HepG2 (cell line): Measurements from ENCODE around the gene DENND10. TPM values are rescaled to one million over a fixed set of nuclear protein-coding genes. Genes with fewer than 3 reads are reported as not detected.
"Not testable (repeated sequence)": the region's sequence is repeated elsewhere in the genome, so short reads cannot be mapped to it uniquely, and the experiment has no call there.

Experiments used
- ATAC-seq: fragments of 200-7000 bp; cut with Tn5 transposase; 3 replicates; pipeline ENCODE4 v1.9.1; 2020; ENCODE audit warnings: mild to moderate bottlenecking, moderate library complexity
- BruUV-seq: library from RNA; stranded (reverse); fragments of 400-500 nt; replicated peaks from 2 replicates; lab custom pipeline; 2021; lab: Mats Ljungman, UMichigan
- CTCF ChIA-PET: fragments of 300-600 bp; formaldehyde crosslinking; extraction: SDS; loops from one replicate; lab custom pipeline; 2021; ENCODE audit warnings: low total read pairs, inconsistent platforms, low intra/inter-chr PET ratio; lab: Yijun Ruan, JAX
- POLR2A ChIA-PET: fragments of 350-600 bp; sonication (Branson Sonifier 250); formaldehyde crosslinking; loops from one replicate; lab custom pipeline; 2020; ENCODE audit warnings: antibody characterized with exemption, inconsistent platforms; lab: Yijun Ruan, JAX
- DNase-seq: peaks from one replicate; pipeline ENCODE4 v3.0.0-alpha.2; 2015; ENCODE audit warnings: low spot score
- FAIRE-seq: peaks from 3 replicates; lab custom pipeline; 2011; peaks lifted over from hg19 to GRCh38; lab: Jason Lieb, UNC
- H2AFZ ChIP-seq: one replicate; pipeline ENCODE4 v1.6.1; 2011; ENCODE audit warnings: low read length, inconsistent platforms
- H3K27ac ChIP-seq: fragments of 300-600 bp; 3 replicates; pipeline ENCODE4 v1.8.0; 2011; ENCODE audit warnings: mixed run types, mild to moderate bottlenecking, mixed read lengths, low read length, inconsistent platforms; ENCODE audit not compliant: insufficient read depth; ENCODE audit errors: extremely low read length
- H3K27me3 ChIP-seq, 2 experiments: fragments of 200-600 bp in 1 of 2; 2 replicates in 1 of 2; 3 replicates in 1 of 2; pipeline versions ENCODE4 v1.6.0 to v1.8.0; 2011; ENCODE audit warnings: low read length in 2 of 2, mild to moderate bottlenecking in 2 of 2, moderate library complexity in 2 of 2, inconsistent platforms in 1 of 2; ENCODE audit not compliant: insufficient read depth in 2 of 2, control insufficient read depth in 1 of 2
- H3K36me3 ChIP-seq, 2 experiments: fragments of 200-600 bp in 1 of 2; replicated peaks in 1 of 2; 2 replicates in 1 of 2; 3 replicates in 1 of 2; pipeline versions ENCODE4 v1.5.1 to v1.8.0; 2011; ENCODE audit warnings: low read length in 2 of 2, inconsistent platforms in 1 of 2; ENCODE audit not compliant: insufficient read depth in 2 of 2, control insufficient read depth in 1 of 2
- H3K4me1 ChIP-seq: 2 replicates; pipeline ENCODE4 v1.5.1; 2012; ENCODE audit warnings: low read length, inconsistent platforms; ENCODE audit not compliant: insufficient read depth
- H3K4me2 ChIP-seq: 2 replicates; pipeline ENCODE4 v1.6.0; 2011; ENCODE audit warnings: low read depth, low read length, inconsistent platforms
- H3K4me3 ChIP-seq, 3 experiments: fragments of 200-600 bp in 1 of 3; sonication (generic), shearing (Covaris generic) in 1 of 3; replicated peaks in 1 of 3; 2 replicates each; pipeline ENCODE4 v1.5.1; 2011 to 2016; ENCODE audit warnings: low read length in 3 of 3, inconsistent platforms in 2 of 3, low read depth in 2 of 3, mild to moderate bottlenecking in 2 of 3, control low read depth in 1 of 3, mixed read lengths in 1 of 3; ENCODE audit not compliant: insufficient read depth in 1 of 3
- H3K79me2 ChIP-seq: one replicate; pipeline ENCODE4 v1.6.1; 2011; ENCODE audit warnings: low read length, inconsistent platforms; ENCODE audit not compliant: insufficient read depth
- H3K9ac ChIP-seq: 2 replicates; pipeline ENCODE4 v1.6.0; 2011; ENCODE audit warnings: mild to moderate bottlenecking, low read depth, low read length, inconsistent platforms; ENCODE audit not compliant: insufficient read depth
- H3K9me3 ChIP-seq: 2 replicates; pipeline ENCODE4 v1.5.1; 2012; ENCODE audit warnings: mild to moderate bottlenecking, low read length
- H4K20me1 ChIP-seq: 2 replicates; pipeline ENCODE4 v1.6.0; 2011; ENCODE audit warnings: inconsistent platforms, mild to moderate bottlenecking, low read length, moderate library complexity; ENCODE audit not compliant: insufficient read depth
- AHR ChIP-seq: IDR thresholded peaks from 2 replicates; pipeline ENCODE4 v1.6.1; 2018; ENCODE audit warnings: missing genetic modification reagents, missing compliant biosample characterization
- CREB1 ChIP-seq, 2 experiments: fragments of 450-650 bp in 1 of 2; IDR thresholded peaks; 2 replicates each; pipeline ENCODE4 v1.6.1; 2016 to 2017; ENCODE audit warnings: control low read depth in 1 of 2, mild to moderate bottlenecking in 1 of 2, missing compliant biosample characterization in 1 of 2, missing genetic modification characterization in 1 of 2
- DNMT3B ChIP-seq: conservative IDR thresholded peaks from 2 replicates; pipeline ENCODE4 v1.6.1; 2016; ENCODE audit warnings: missing biosample characterization, control low read depth
- ISX ChIP-seq: sonication (generic); formaldehyde crosslinking; conservative IDR thresholded peaks from 2 replicates; pipeline ENCODE4 v1.5.0; 2020; ENCODE audit warnings: missing genetic modification reagents
- KDM6A ChIP-seq: IDR thresholded peaks from 2 replicates; pipeline ENCODE4 v1.6.1; 2016; ENCODE audit warnings: low read depth
- NR2F2 ChIP-seq: IDR thresholded peaks from 2 replicates; pipeline ENCODE4 v1.6.1; 2012; ENCODE audit warnings: low read depth, inconsistent platforms, borderline replicate concordance
- SIX4 ChIP-seq: sonication (generic); formaldehyde crosslinking; IDR thresholded peaks from 2 replicates; pipeline ENCODE4 v1.4.0; 2020; ENCODE audit warnings: missing genetic modification reagents
- U2AF2 ChIP-seq: fragments of 200-400 bp; formaldehyde crosslinking; IDR thresholded peaks from 2 replicates; pipeline ENCODE4 v1.6.1; 2017; ENCODE audit warnings: low read depth, mild to moderate bottlenecking, low read length
- YEATS4 ChIP-seq: sonication (generic); formaldehyde crosslinking; IDR thresholded peaks from 2 replicates; pipeline ENCODE4 v1.4.0; 2020; ENCODE audit warnings: missing genetic modification reagents, borderline replicate concordance
- ZNF225 ChIP-seq: sonication (generic); formaldehyde crosslinking; IDR thresholded peaks from 2 replicates; pipeline ENCODE4 v1.4.0; 2020; ENCODE audit warnings: mild to moderate bottlenecking, missing genetic modification reagents
- ZNF383 ChIP-seq: sonication (generic); formaldehyde crosslinking; IDR thresholded peaks from 2 replicates; pipeline ENCODE4 v1.4.0; 2020; ENCODE audit warnings: missing genetic modification reagents, mild to moderate bottlenecking, borderline replicate concordance
- WGBS: methylation state at CpG from one replicate; pipeline ENCODE4 v1.1.6; 2017; ENCODE audit warnings: low lambda C conversion rate; 5-methylcytosine and 5-hydroxymethylcytosine counted together
- in situ Hi-C: cut with HindIII; loops from 2 replicates; pipeline ENCODE4 v1.10.0; 2017; ENCODE audit warnings: low pct_unique_long_range_greater_than_20kb; ENCODE audit not compliant: extremely low pct_ligation_motif_present
- intact Hi-C: fragments of 100-400 bp; cut with micrococcal nuclease; formaldehyde crosslinking; loops from one replicate; pipeline ENCODE4 v1.10.0; 2022; ENCODE audit not compliant: unreplicated experiment
- polyA plus RNA-seq, 8 experiments: library from polyadenylated mRNA; depleted of rRNA in 3 of 8; stranded (reverse) in 7 of 8; unstranded in 1 of 8; fragments of >200 nt; fragmentation: Illumina TruSeq in 4 of 8; extraction: Trizol in 4 of 8; gene quantifications; 2 replicates each; pipeline versions ENCODE4 v1.2.1 to v1.2.3, GENCODE V29; 2011 to 2016; ENCODE audit warnings: low read depth in 4 of 8, missing spikeins in 1 of 8, mixed read lengths in 1 of 8; ENCODE audit not compliant: insufficient read depth in 1 of 8
- total RNA-seq, 5 experiments: library from RNA; depleted of rRNA; stranded (reverse); fragments of >200 nt; fragmentation: Illumina TruSeq; extraction: Trizol; gene quantifications; 2 replicates each; pipeline ENCODE4 v1.2.3, GENCODE V29; 2016; ENCODE audit warnings: low read depth in 1 of 5
- TF ChIP-seq, protein P1 (sequence below): IDR thresholded peaks from 2 replicates; pipeline ENCODE4 v1.6.1; 2018; ENCODE audit warnings: missing genetic modification reagents
- TF ChIP-seq, protein P2 (sequence below): sonication (generic); formaldehyde crosslinking; IDR thresholded peaks from 2 replicates; pipeline ENCODE4 v1.4.0; 2020; ENCODE audit warnings: missing genetic modification reagents, borderline replicate concordance
- TF ChIP-seq, protein P3 (sequence below): sonication (generic); formaldehyde crosslinking; conservative IDR thresholded peaks from 2 replicates; pipeline ENCODE4 v1.4.0; 2020; ENCODE audit warnings: missing genetic modification reagents

The DENND10 gene
- total and polyA plus RNA-seq, 2 of the 13 experiments (the other 11 are each of a cell fraction or from before 2014, with no cell fraction given): 43.7 to 78.8 TPM

DNA sequence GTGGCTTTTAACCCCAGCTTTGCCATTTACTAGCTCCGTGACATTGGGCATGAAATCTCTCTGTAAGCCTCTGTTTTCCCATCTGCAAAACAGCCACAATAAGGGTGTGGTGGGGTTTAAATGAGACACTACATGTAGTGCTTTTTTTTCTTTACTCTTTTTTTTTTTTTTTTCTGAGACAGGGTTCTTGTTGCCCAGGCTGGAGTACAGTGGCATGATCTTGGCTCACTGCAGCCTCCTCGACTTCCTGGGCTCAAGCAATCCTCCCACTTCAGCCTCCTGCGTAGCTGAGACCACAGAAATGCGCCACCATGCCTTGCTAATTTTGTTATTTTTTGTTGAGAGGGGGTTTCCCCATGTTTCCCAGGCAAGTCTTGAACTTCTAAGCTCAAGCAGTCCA lies 8.3 kb upstream of the DENND10 start:
- Histone ChIP-seq H3K4me3 (no peak overlapping the region), H3K4me1 (peaks cover 32% of the 10 kb centered on the region), H3K9ac (no peak overlapping the region), H3K27ac (no peak overlapping the region), H3K36me3 (no peaks in the 10 kb centered on the region), H3K27me3 (no peaks in the 10 kb centered on the region; a peak in 2 of 5 replicates), H3K9me3 (no peaks in the 10 kb centered on the region), H2AFZ (no peak overlapping the region), H3K79me2 (no peaks in the 10 kb centered on the region), H3K4me2 (no peak overlapping the region), H4K20me1 (no peaks in the 10 kb centered on the region)
- BruUV-seq: no TSS peak
- DNase-seq (no peak), FAIRE-seq (no peak), ATAC-seq (no peak)
- WGBS: 39% methylated on average over 4 of the region's 4 CpGs
- TF ChIP-seq, protein P1, sequence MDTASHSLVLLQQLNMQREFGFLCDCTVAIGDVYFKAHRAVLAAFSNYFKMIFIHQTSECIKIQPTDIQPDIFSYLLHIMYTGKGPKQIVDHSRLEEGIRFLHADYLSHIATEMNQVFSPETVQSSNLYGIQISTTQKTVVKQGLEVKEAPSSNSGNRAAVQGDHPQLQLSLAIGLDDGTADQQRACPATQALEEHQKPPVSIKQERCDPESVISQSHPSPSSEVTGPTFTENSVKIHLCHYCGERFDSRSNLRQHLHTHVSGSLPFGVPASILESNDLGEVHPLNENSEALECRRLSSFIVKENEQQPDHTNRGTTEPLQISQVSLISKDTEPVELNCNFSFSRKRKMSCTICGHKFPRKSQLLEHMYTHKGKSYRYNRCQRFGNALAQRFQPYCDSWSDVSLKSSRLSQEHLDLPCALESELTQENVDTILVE (CRISPR knock-in tag): no peak
- TF ChIP-seq, protein P2, sequence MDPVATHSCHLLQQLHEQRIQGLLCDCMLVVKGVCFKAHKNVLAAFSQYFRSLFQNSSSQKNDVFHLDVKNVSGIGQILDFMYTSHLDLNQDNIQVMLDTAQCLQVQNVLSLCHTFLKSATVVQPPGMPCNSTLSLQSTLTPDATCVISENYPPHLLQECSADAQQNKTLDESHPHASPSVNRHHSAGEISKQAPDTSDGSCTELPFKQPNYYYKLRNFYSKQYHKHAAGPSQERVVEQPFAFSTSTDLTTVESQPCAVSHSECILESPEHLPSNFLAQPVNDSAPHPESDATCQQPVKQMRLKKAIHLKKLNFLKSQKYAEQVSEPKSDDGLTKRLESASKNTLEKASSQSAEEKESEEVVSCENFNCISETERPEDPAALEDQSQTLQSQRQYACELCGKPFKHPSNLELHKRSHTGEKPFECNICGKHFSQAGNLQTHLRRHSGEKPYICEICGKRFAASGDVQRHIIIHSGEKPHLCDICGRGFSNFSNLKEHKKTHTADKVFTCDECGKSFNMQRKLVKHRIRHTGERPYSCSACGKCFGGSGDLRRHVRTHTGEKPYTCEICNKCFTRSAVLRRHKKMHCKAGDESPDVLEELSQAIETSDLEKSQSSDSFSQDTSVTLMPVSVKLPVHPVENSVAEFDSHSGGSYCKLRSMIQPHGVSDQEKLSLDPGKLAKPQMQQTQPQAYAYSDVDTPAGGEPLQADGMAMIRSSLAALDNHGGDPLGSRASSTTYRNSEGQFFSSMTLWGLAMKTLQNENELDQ (CRISPR knock-in tag): no peak
- TF ChIP-seq ZNF383 (CRISPR knock-in tag) (no peak), CREB1 (IDR thresholded peaks at IDR 0.05) (no peak), CREB1 (CRISPR knock-in tag; IDR thresholded peaks at IDR 0.05) (no peak), AHR (CRISPR knock-in tag) (no peak), ZNF225 (no peak), NR2F2 (no peak), DNMT3B (CRISPR knock-in tag) (no peak), KDM6A (CRISPR knock-in tag) (no peak), YEATS4 (no peak), SIX4 (CRISPR knock-in tag) (no peak), U2AF2 (no peak), ISX (CRISPR knock-in tag) (no peak)
- TF ChIP-seq, protein P3, sequence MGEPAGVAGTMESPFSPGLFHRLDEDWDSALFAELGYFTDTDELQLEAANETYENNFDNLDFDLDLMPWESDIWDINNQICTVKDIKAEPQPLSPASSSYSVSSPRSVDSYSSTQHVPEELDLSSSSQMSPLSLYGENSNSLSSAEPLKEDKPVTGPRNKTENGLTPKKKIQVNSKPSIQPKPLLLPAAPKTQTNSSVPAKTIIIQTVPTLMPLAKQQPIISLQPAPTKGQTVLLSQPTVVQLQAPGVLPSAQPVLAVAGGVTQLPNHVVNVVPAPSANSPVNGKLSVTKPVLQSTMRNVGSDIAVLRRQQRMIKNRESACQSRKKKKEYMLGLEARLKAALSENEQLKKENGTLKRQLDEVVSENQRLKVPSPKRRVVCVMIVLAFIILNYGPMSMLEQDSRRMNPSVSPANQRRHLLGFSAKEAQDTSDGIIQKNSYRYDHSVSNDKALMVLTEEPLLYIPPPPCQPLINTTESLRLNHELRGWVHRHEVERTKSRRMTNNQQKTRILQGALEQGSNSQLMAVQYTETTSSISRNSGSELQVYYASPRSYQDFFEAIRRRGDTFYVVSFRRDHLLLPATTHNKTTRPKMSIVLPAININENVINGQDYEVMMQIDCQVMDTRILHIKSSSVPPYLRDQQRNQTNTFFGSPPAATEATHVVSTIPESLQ: no peak
- ChIA-PET CTCF (no interaction called here), POLR2A (interaction anchor here (0.9 kb wide), 1 partner anchor 15 kb away, joined by 3 read pairs; no protein-coding TSS in a partner anchor)
- in situ Hi-C loops: no loop called here
- intact Hi-C loops: no loop called here

DNA sequence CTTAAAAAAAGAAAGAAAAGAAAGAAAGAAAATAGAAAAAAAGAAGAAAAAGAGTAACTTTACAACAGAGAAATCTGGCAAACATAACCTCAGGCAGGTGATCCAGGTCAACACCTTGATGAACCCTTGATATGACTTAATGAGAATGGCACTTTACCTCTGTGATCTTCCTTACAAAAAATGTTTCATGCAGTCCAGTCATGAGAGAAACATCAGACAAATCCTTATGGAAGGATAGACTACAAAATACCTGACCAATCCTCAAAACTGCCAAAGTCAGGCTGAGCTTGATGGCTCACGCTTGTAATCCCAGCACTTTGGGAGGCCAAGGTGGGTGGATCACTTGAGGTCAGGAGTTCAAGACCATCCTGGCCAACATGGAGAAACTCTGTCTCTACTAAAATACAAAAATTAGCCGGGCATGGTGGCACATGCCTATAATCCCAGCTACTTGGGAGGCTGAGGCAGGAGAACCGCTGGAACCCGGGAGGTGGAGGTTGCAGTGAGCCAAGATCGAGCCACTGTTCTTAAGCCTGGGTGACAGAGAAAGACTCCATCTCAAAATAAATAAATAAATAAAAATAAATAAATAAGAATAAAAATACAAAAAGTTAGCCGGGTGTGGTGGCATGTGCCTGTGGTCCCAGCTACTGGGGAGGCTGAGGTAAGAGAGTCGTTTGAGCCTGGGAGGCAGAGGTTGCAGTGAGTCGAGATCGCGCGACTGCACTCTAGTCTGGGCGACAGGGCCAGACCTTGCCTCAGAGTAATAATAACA lies 7.1 kb upstream of the DENND10 start:
- FAIRE-seq, H3K79me2 ChIP-seq, H4K20me1 ChIP-seq, H2AFZ ChIP-seq, intact Hi-C loops, CTCF ChIA-PET, ATAC-seq, H3K9me3 ChIP-seq, BruUV-seq, H3K36me3 ChIP-seq, in situ Hi-C loops, H3K9ac ChIP-seq, POLR2A ChIA-PET, DNase-seq, H3K27ac ChIP-seq, H3K4me2 ChIP-seq, H3K27me3 ChIP-seq, H3K4me3 ChIP-seq: not testable (repeated sequence)
- peaks cover 42% of the 10 kb centered on the region for H3K4me1 ChIP-seq
- WGBS: 73% methylated on average over 12 of the region's 12 CpGs
